Astrocyte of the spinal cord (primary cell): ENCODE data around the gene PGAM5.

Experiments used
- DNase-seq: peaks from one replicate; pipeline ENCODE4 v3.0.0; 2011; ENCODE audit warnings: low read depth, low spot score
- H3K4me3 ChIP-seq: 2 replicates; pipeline ENCODE4 v1.5.1; 2011; ENCODE audit warnings: low read depth, mild to moderate bottlenecking, low read length, moderate library complexity
- CTCF ChIP-seq: IDR thresholded peaks from 2 replicates; pipeline ENCODE4 v1.5.1; 2012; ENCODE audit warnings: low read depth, mild to moderate bottlenecking, low read length, inconsistent platforms
- in situ Hi-C: cut with HindIII; loops from 2 replicates; pipeline ENCODE4 v1.10.0; 2017; ENCODE audit warnings: low sequenced_read_pairs

PGAM5 gene

GRCh38 chr12:132715874-132716273 lies 5.2 kb downstream of the PGAM5 start:
- DNase-seq = no peak

GRCh38 chr12:132716356-132716755 lies 5.7 kb downstream of the PGAM5 start:
- no peak overlapping the region for H3K4me3 ChIP-seq
- in situ Hi-C loops = no loop called here
- TF ChIP-seq CTCF = no peak
- no peak for DNase-seq

More at GRCh38 chr12:132715874-132716273, 5.2 kb downstream of the PGAM5 start:
- TF ChIP-seq CTCF = no peak
- in situ Hi-C loops = no loop called here
- H3K4me3 ChIP-seq = no peak overlapping the region

- in situ Hi-C loops = no loop called here
- no peak for DNase-seq
- TF ChIP-seq CTCF = no peak
- no peak overlapping the region for H3K4me3 ChIP-seq
These were observed 6.4 kb downstream of the PGAM5 start for GRCh38 chr12:132717011-132717410.

- in situ Hi-C loops = no loop called here
- no peak overlapping the region for H3K4me3 ChIP-seq
- TF ChIP-seq CTCF = no peak
- DNase-seq = no peak
These were observed 7.1 kb downstream of the PGAM5 start for GRCh38 chr12:132717531-132718387.

GRCh38 chr12:132718644-132719043 lies 8.0 kb downstream of the PGAM5 start:
- H3K4me3 ChIP-seq = no peak overlapping the region
- DNase-seq = no peak
- in situ Hi-C loops = no loop called here
- TF ChIP-seq CTCF = no peak

- no peak for DNase-seq
These were observed 8.7 kb downstream of the PGAM5 start for GRCh38 chr12:132719141-132719953.

More at GRCh38 chr12:132719141-132719953, 8.7 kb downstream of the PGAM5 start:
- no peak for TF ChIP-seq CTCF
- in situ Hi-C loops = no loop called here
- H3K4me3 ChIP-seq = no peak overlapping the region
